Subcutaneous abdominal adipose tissue (tissue), 5 donors: ENCODE data around the gene OR2V1.
"Not testable (repeated sequence)": the region's sequence is repeated elsewhere in the genome, so short reads cannot be mapped to it uniquely, and the experiment has no call there.

Source experiments
- H3K27ac ChIP-seq: one replicate; pipeline ENCODE4 v1.7.0; 2013; ENCODE audit warnings: low read depth, mild to moderate bottlenecking, inconsistent platforms, low read length, moderate library complexity
- H3K27me3 ChIP-seq, 5 donors: one replicate each; pipeline ENCODE4 v1.7.0; 2013; ENCODE audit warnings: low read length in 5 of 5, inconsistent platforms in 1 of 5; ENCODE audit not compliant: control insufficient read depth in 5 of 5, insufficient read depth in 4 of 5
- H3K36me3 ChIP-seq, 5 donors: one replicate each; pipeline ENCODE4 v1.7.0; 2013; ENCODE audit warnings: low read length in 5 of 5; ENCODE audit not compliant: control insufficient read depth in 5 of 5, insufficient read depth in 5 of 5
- H3K4me1 ChIP-seq, 5 donors: one replicate each; pipeline ENCODE4 v1.7.0; 2013; ENCODE audit warnings: low read length in 5 of 5, mild to moderate bottlenecking in 3 of 5, moderate library complexity in 1 of 5; ENCODE audit not compliant: control insufficient read depth in 5 of 5, insufficient read depth in 5 of 5
- H3K4me3 ChIP-seq, 5 donors: one replicate each; pipeline ENCODE4 v1.7.0; 2013; ENCODE audit warnings: low read length in 5 of 5, low read depth in 1 of 5
- H3K9ac ChIP-seq, 5 donors: one replicate each; pipeline ENCODE4 v1.7.0; 2013; ENCODE audit warnings: low read length in 5 of 5, mild to moderate bottlenecking in 4 of 5, moderate library complexity in 3 of 5
- H3K9me3 ChIP-seq, 5 donors: one replicate each; pipeline ENCODE4 v1.7.0; 2013; ENCODE audit warnings: low read length in 5 of 5; ENCODE audit not compliant: control insufficient read depth in 5 of 5
- donor health status: healthy.
- donor health status: healthy.
- donor health status: healthy.
- donor health status: healthy.
- donor health status: healthy.

The OR2V1 gene

GRCh38 chr5:181145133-181145532 is 14.2 kb upstream of the OR2V1 start:
- no peak overlapping the region for H3K9ac ChIP-seq
- no peaks in the 10 kb centered on the region for H3K36me3 ChIP-seq
- no peak overlapping the region for H3K27ac ChIP-seq
- peaks cover 0 to 2% (median 0%) of the 10 kb centered on the region in 5 donors for H3K9me3 ChIP-seq
- H3K4me3 ChIP-seq: no peak overlapping the region
- no peaks in the 10 kb centered on the region for H3K4me1 ChIP-seq
- peaks cover 0 to 23% (median 15%) of the 10 kb centered on the region in 5 donors for H3K27me3 ChIP-seq

GRCh38 chr5:181142054-181142453 is 11.1 kb upstream of the OR2V1 start:
- H3K27me3 ChIP-seq: peaks cover 0 to 12% (median 3%) of the 10 kb centered on the region in 5 donors
- no peaks in the 10 kb centered on the region for H3K36me3 ChIP-seq
- no peak overlapping the region for H3K9ac ChIP-seq
- no peak overlapping the region for H3K27ac ChIP-seq
- H3K4me3 ChIP-seq: no peak overlapping the region
- H3K4me1 ChIP-seq: no peaks in the 10 kb centered on the region
- peaks cover 0 to 9% (median 0%) of the 10 kb centered on the region in 5 donors for H3K9me3 ChIP-seq

DNA sequence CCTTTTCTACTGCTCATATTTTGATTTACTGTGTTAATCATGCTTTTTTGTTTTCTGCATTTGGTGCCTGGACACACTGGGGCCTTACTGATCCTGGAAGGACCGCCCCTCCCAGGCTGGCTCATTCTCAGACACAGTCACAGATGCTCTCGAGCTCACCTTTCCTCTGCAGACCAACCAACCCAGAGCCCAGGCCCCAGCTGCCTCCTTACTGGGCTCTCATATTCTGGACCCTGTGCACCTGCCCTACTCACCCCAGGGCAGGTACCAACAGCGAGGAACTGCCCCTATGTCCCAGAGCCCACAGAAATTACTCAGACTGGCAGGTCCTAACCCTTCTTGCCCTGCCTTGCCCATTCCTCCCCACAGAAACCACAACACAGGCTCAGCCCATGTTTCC is 9.8 kb upstream of the OR2V1 start:
- H3K36me3 ChIP-seq: no peaks in the 10 kb centered on the region
- no peak overlapping the region for H3K9ac ChIP-seq
- H3K27me3 ChIP-seq: peaks cover 0 to 10% (median 3%) of the 10 kb centered on the region in 5 donors
- no peak overlapping the region for H3K4me3 ChIP-seq
- H3K4me1 ChIP-seq: no peaks in the 10 kb centered on the region
- H3K9me3 ChIP-seq: peaks cover 0 to 17% (median 6%) of the 10 kb centered on the region in 5 donors
- H3K27ac ChIP-seq: no peak overlapping the region

GRCh38 chr5:181138258-181138657 is 7.3 kb upstream of the OR2V1 start:
- H3K36me3 ChIP-seq: no peaks in the 10 kb centered on the region
- peaks cover 0 to 1% (median 0%) of the 10 kb centered on the region in 5 donors for H3K4me1 ChIP-seq
- peaks cover 0 to 8% (median 3%) of the 10 kb centered on the region in 5 donors for H3K27me3 ChIP-seq
- no peak overlapping the region for H3K27ac ChIP-seq
- peaks cover 0 to 20% (median 6%) of the 10 kb centered on the region in 5 donors for H3K9me3 ChIP-seq
- H3K9ac ChIP-seq: no peak overlapping the region
- no peak overlapping the region for H3K4me3 ChIP-seq

GRCh38 chr5:181136361-181136955 is 5.5 kb upstream of the OR2V1 start:
- Histone ChIP-seq H3K27me3 (peaks cover 0 to 8% (median 1%) of the 10 kb centered on the region in 5 donors), H3K9me3 (peaks cover 0 to 20% (median 6%) of the 10 kb centered on the region in 5 donors), H3K27ac (no peak overlapping the region), H3K36me3 (no peaks in the 10 kb centered on the region), H3K4me1 (peaks cover 0 to 1% (median 0%) of the 10 kb centered on the region in 5 donors), H3K9ac (no peak overlapping the region), H3K4me3 (no peak overlapping the region)

DNA sequence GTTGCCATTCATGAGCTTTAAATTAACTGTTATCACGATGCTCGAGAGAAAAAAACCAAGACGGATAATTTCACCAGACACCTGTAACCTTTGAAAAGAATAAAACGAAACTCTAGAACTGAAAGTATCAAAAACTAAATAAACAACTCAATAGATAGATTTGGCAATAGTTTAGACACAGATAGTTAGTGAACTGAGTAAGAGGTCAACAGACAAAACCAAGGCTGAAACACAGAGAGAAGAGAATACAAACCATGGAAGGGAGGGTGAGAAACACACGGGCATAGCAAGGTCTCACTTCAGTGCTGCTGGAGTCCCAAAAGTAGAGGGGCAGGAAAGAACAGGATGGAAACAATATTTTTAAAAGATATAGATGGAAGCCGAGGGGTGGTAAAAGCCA is 3.3 kb upstream of the OR2V1 start:
- Histone ChIP-seq H3K27me3 (peaks cover 3 to 21% (median 7%) of the 10 kb centered on the region in 5 donors), H3K9ac (no peak overlapping the region), H3K27ac (no peak overlapping the region), H3K4me1 (peaks cover 0 to 1% (median 0%) of the 10 kb centered on the region in 5 donors), H3K36me3 (no peaks in the 10 kb centered on the region), H3K4me3 (no peak overlapping the region), H3K9me3 (peaks cover 0 to 20% (median 6%) of the 10 kb centered on the region in 5 donors)

GRCh38 chr5:181133610-181134231 is 2.8 kb upstream of the OR2V1 start:
- H3K27me3 ChIP-seq: peaks cover 3 to 26% (median 11%) of the 10 kb centered on the region in 5 donors
- peaks cover 0 to 20% (median 6%) of the 10 kb centered on the region in 5 donors for H3K9me3 ChIP-seq
- no peak overlapping the region for H3K27ac ChIP-seq
- no peak overlapping the region for H3K9ac ChIP-seq
- H3K4me1 ChIP-seq: peaks cover 0 to 1% (median 0%) of the 10 kb centered on the region in 5 donors
- H3K36me3 ChIP-seq: no peaks in the 10 kb centered on the region
- no peak overlapping the region for H3K4me3 ChIP-seq

DNA sequence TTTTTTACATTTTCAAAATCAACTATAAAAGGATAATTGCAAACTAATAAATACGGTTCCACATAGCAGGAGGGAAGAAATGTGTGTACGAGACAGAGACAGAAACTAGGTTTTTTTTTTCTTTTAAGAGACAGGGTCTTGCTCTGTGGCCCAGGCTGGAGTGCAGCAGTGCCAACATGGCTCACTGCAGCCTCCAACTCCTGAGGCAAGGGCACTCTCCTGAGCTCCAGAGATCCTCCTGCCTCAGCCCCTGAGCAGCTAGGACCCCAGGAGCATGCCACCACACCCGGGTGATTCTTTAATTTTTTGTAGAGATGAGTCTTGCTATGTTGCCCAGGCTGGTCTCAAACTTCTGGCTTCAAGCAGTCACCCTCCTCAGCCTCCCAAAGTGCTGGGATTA is 2.1 kb upstream of the OR2V1 start:
- Histone ChIP-seq H3K9me3 (peaks cover 0 to 15% (median 6%) of the 10 kb centered on the region in 5 donors), H3K27ac (no peak overlapping the region), H3K36me3 (no peaks in the 10 kb centered on the region), H3K27me3 (peaks cover 3 to 32% (median 16%) of the 10 kb centered on the region in 5 donors), H3K9ac (no peak overlapping the region), H3K4me3 (no peak overlapping the region), H3K4me1 (peaks cover 0 to 1% (median 0%) of the 10 kb centered on the region in 5 donors)

- Histone ChIP-seq H3K36me3 (no peaks in the 10 kb centered on the region), H3K27ac (no peak overlapping the region), H3K4me3 (no peak overlapping the region), H3K4me1 (peaks cover 0 to 1% (median 0%) of the 10 kb centered on the region in 5 donors), H3K9me3 (peaks cover 0 to 8% (median 2%) of the 10 kb centered on the region in 5 donors), H3K9ac (no peak overlapping the region), H3K27me3 (peaks cover 14 to 41% (median 30%) of the 10 kb centered on the region in 5 donors)
Measured at GRCh38 chr5:181131514-181131913, 545 bp upstream of the OR2V1 start.

DNA sequence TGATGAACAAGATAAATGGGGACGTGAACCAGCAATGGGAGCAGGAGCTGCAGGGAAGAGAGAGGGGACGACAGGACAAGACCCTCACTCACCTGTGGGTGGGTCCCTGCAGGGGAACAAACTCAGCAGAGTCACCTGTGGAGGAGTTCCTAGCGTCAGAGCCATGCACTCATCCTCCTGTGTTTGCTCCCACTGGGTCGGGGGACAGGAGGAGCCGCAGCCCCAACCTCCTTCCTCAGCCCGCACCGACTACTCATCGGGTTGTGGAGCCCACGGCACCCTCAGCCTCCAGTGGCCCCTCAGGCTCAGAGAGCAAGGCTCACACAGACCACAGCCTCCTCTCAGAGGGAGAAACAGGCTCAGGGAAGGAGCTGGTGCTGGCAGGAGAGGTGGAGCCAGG is 888 bp downstream of the OR2V1 start:
- H3K9ac ChIP-seq, H3K4me1 ChIP-seq, H3K4me3 ChIP-seq, H3K9me3 ChIP-seq, H3K36me3 ChIP-seq, H3K27ac ChIP-seq: not testable (repeated sequence)
- H3K27me3 ChIP-seq: peaks cover 17 to 44% (median 36%) of the 10 kb centered on the region in 5 donors
